A673 (cell line): Measurements from ENCODE around the gene LURAP1L.

Source experiments
- EZH2 ChIP-seq: fragments of 200-600 bp; sonication (generic); IDR thresholded peaks from 2 replicates; pipeline ENCODE4 v1.6.1; 2017; ENCODE audit warnings: borderline replicate concordance, low read depth, mild to moderate bottlenecking, mixed read lengths, antibody characterized with exemption, low read length; ENCODE audit not compliant: poor library complexity, severe bottlenecking
- TF ChIP-seq, protein P1 (sequence below): fragments of 300-800, 200-600 bp; sonication (generic); conservative IDR thresholded peaks from 2 replicates; pipeline ENCODE4 v1.5.1; 2017; ENCODE audit warnings: low read depth, mild to moderate bottlenecking, antibody characterized with exemption, low read length, moderate library complexity, mixed read lengths

DNA sequence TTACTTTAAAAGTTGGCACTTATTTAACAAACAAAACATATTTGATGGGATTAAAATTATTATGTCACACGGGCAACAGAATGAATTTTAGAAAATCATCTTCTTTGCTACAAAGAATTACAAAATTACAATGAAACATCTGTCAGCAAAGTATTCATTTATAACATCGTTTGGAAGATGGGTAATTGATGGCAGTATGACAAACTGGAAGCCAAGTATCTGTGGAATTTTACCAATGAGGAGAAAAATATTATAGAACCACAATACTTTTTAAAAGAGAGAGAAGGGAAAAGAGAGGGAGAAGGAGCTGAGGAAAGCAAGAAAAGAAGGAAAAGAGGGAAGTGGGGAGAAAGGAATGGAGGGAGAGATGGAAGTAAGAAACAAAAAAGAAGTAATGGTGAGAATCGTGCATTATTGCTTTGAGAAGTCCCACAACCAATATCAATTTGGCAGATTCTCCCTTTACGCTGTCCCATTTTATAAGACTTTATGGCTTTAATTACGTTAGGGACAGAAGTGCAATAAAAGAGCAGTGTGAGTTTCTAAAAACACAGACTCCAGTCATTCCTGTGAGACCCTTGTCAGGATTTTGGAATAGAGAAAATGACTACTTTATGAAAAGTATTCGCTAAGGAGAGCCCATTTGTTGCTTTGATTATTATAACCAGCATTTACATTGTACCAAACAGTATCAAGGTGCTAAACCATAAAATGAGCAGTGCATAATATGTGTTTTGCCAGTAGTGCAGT, 76.7 kb downstream of the LURAP1L start:
- TF ChIP-seq, protein P1, sequence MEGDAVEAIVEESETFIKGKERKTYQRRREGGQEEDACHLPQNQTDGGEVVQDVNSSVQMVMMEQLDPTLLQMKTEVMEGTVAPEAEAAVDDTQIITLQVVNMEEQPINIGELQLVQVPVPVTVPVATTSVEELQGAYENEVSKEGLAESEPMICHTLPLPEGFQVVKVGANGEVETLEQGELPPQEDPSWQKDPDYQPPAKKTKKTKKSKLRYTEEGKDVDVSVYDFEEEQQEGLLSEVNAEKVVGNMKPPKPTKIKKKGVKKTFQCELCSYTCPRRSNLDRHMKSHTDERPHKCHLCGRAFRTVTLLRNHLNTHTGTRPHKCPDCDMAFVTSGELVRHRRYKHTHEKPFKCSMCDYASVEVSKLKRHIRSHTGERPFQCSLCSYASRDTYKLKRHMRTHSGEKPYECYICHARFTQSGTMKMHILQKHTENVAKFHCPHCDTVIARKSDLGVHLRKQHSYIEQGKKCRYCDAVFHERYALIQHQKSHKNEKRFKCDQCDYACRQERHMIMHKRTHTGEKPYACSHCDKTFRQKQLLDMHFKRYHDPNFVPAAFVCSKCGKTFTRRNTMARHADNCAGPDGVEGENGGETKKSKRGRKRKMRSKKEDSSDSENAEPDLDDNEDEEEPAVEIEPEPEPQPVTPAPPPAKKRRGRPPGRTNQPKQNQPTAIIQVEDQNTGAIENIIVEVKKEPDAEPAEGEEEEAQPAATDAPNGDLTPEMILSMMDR: no peak
- TF ChIP-seq EZH2: no peak
